ENCODE measurements around the gene CNTLN. TPM values are rescaled to one million over a fixed set of nuclear protein-coding genes. Genes with fewer than 3 reads are reported as not detected.
"Not testable (repeated sequence)": the region's sequence is repeated elsewhere in the genome, so short reads cannot be mapped to it uniquely, and the experiment has no call there.

The CNTLN gene
- total and polyA plus RNA-seq, 8 donors: 1.2 to 3.1 (median 2.2) TPM

GRCh38 chr9:17520268-17521064 is 385.6 kb downstream of the CNTLN start:
- H3K9me3 ChIP-seq: no peaks in the 10 kb centered on the region
- ATAC-seq (peak in 2 of 4 donors; percentile 30 to 44), DNase-seq (no peak), FAIRE-seq (no peak)
- H3K4me3 ChIP-seq: no peak overlapping the region
- H3K4me1 ChIP-seq: no peaks in the 10 kb centered on the region
- no peaks in the 10 kb centered on the region for H3K36me3 ChIP-seq
- H3K27me3 ChIP-seq: no peaks in the 10 kb centered on the region
- 73 to 86% methylated on average over 5 of the region's 5 CpGs for WGBS, 2 donors
- intact Hi-C loops (cut with DNase I): no loop called here
- TF ChIP-seq CTCF (IDR thresholded peaks at IDR 0.05): no peak
- no peak overlapping the region for H3K27ac ChIP-seq

- DNase-seq: no peak
- Histone ChIP-seq H3K27ac (no peak overlapping the region), H3K36me3 (no peaks in the 10 kb centered on the region), H3K4me3 (no peak overlapping the region), H3K27me3 (no peaks in the 10 kb centered on the region), H3K4me1 (no peaks in the 10 kb centered on the region), H3K9me3 (no peaks in the 10 kb centered on the region)
- TF ChIP-seq CTCF (IDR thresholded peaks at IDR 0.05): no peak
- WGBS, 2 donors: 70 to 81% methylated on average over 3 of the region's 3 CpGs
- no peak for ATAC-seq
- intact Hi-C loops (cut with DNase I): no loop called here
- FAIRE-seq: no peak
These were observed 386.4 kb downstream of the CNTLN start for GRCh38 chr9:17521100-17521855.

- H3K9me3 ChIP-seq; H3K36me3 ChIP-seq; DNase-seq; intact Hi-C loops (cut with DNase I); FAIRE-seq; H3K4me3 ChIP-seq; ATAC-seq; H3K4me1 ChIP-seq; H3K27me3 ChIP-seq; H3K27ac ChIP-seq: not testable (repeated sequence)
- WGBS, 2 donors: 82 to 90% methylated on average over 7 of the region's 7 CpGs
These were observed 391.9 kb downstream of the CNTLN start for GRCh38 chr9:17526726-17527125.

- H3K27me3 ChIP-seq: no peaks in the 10 kb centered on the region
- no peak overlapping the region for H3K27ac ChIP-seq
- peak in 1 of 4 donors; percentile 10 for TF ChIP-seq CTCF (IDR thresholded peaks at IDR 0.05)
- no peaks in the 10 kb centered on the region for H3K36me3 ChIP-seq
- no peaks in the 10 kb centered on the region for H3K4me1 ChIP-seq
- intact Hi-C loops (cut with DNase I): no loop called here
- DNase-seq (no peak), ATAC-seq (no peak), FAIRE-seq (peak; percentile 93)
- no peaks in the 10 kb centered on the region for H3K9me3 ChIP-seq
- no peak overlapping the region for H3K4me3 ChIP-seq
These were observed 394.0 kb downstream of the CNTLN start for GRCh38 chr9:17528859-17529258.

GRCh38 chr9:17531642-17532254 is 396.9 kb downstream of the CNTLN start:
- peak; percentile 38 to 58 (median 50) for TF ChIP-seq CTCF (IDR thresholded peaks at IDR 0.05)
- FAIRE-seq (no peak), ATAC-seq (peak in 3 of 4 donors; percentile 76 to 80 (median 77)), DNase-seq (peak in 2 of 6 donors; percentile 3 to 17)
- H3K9me3 ChIP-seq: no peaks in the 10 kb centered on the region
- H3K27me3 ChIP-seq: peaks cover 0 to 4% (median 0%) of the 10 kb centered on the region in 4 donors
- no peaks in the 10 kb centered on the region for H3K36me3 ChIP-seq
- H3K4me3 ChIP-seq: no peak overlapping the region
- no peaks in the 10 kb centered on the region for H3K4me1 ChIP-seq
- no peak overlapping the region for H3K27ac ChIP-seq
- intact Hi-C loops (cut with DNase I): no loop called here
- 41 to 42% methylated on average over 10 of the region's 10 CpGs for WGBS, 2 donors
